ENCODE data around the gene SULT1B1. TPM values are rescaled to one million over a fixed set of nuclear protein-coding genes. Genes with fewer than 3 reads are reported as not detected.

SULT1B1 gene
- 2.5 TPM for total RNA-seq

GRCh38 chr4:69760455-69760854 is at the start of gene SULT1B1:
Gene SULT1B1 (minus strand): TSS chr4:69760620. CDS start chr4:69755217, 5,403 bp downstream.

Other genes starting within 250 kb of the SULT1B1 start
- not detected for gene UGT2A2, start 121.0 kb downstream of the SULT1B1 start, total RNA-seq
- not detected for gene UGT2A1, start 107.4 kb downstream of the SULT1B1 start, total RNA-seq
- 35.0 TPM for gene SULT1E1, start 99.5 kb upstream of the SULT1B1 start, total RNA-seq
- not detected for gene CSN1S1, start 170.4 kb upstream of the SULT1B1 start, total RNA-seq
- not detected for gene CSN2, start 205.1 kb upstream of the SULT1B1 start, total RNA-seq
- not detected for gene STATH, start 235.3 kb upstream of the SULT1B1 start, total RNA-seq